CD4-positive, alpha-beta memory T cell (primary cell): ENCODE measurements around the gene ZNF414. TPM values are rescaled to one million over a fixed set of nuclear protein-coding genes. Genes with fewer than 3 reads are reported as not detected.
A peak's percentile ranks its signal among the peaks of the same experiment; 100 is the strongest.

Source experiments
- CTCF ChIA-PET: fragments of 350-600 bp; sonication (Branson Sonifier 250); formaldehyde crosslinking; loops from one replicate; lab custom pipeline; 2021; ENCODE audit warnings: inconsistent platforms; ENCODE audit not compliant: partially characterized antibody; lab: Charles Lee
- POLR2A ChIA-PET: fragments of 350-600 bp; sonication (Branson Sonifier 250); formaldehyde crosslinking; loops from one replicate; lab custom pipeline; 2021; ENCODE audit not compliant: partially characterized antibody; lab: Charles Lee
- DNase-seq, 5 donors: peaks; one replicate each; pipeline versions ENCODE4 v3.0.0 to v3.0.0-alpha.2; 2020 to 2022; ENCODE audit warnings: mixed read lengths in 1 of 5
- H3K27ac ChIP-seq: one replicate; pipeline ENCODE4 v1.7.0; 2013; ENCODE audit warnings: low read depth, low read length
- H3K27me3 ChIP-seq: 2 replicates; pipeline ENCODE4 v1.7.0; 2013; ENCODE audit warnings: mild to moderate bottlenecking, low read length, moderate library complexity; ENCODE audit not compliant: insufficient read depth
- H3K36me3 ChIP-seq: 2 replicates; pipeline ENCODE4 v1.7.0; 2013; ENCODE audit warnings: mild to moderate bottlenecking, low read length, moderate library complexity; ENCODE audit not compliant: insufficient read depth
- H3K4me1 ChIP-seq: 2 replicates; pipeline ENCODE4 v1.7.0; 2013; ENCODE audit warnings: mild to moderate bottlenecking, low read length, moderate library complexity; ENCODE audit not compliant: insufficient read depth
- H3K4me3 ChIP-seq, 2 donors: one replicate each; pipeline ENCODE4 v1.7.0; 2013; ENCODE audit warnings: low read length in 2 of 2, mild to moderate bottlenecking in 1 of 2
- H3K9me3 ChIP-seq, 2 donors: one replicate each; pipeline ENCODE4 v1.7.0; 2013; ENCODE audit warnings: low read length in 2 of 2, control low read depth in 1 of 2; ENCODE audit not compliant: control insufficient read depth in 1 of 2
- H3K27ac Mint-ChIP-seq, 7 donors: one replicate each; pipeline ENCODE4 v1.8.0; 2020 to 2021; ENCODE audit warnings: mixed read lengths in 7 of 7, mild to moderate bottlenecking in 6 of 7, inconsistent platforms in 3 of 7, moderate library complexity in 3 of 7
- H3K27me3 Mint-ChIP-seq, 2 donors: one replicate each; pipeline ENCODE4 v1.8.0; 2020 to 2021; ENCODE audit warnings: mixed read lengths in 2 of 2
- H3K36me3 Mint-ChIP-seq, 2 donors: one replicate each; pipeline ENCODE4 v1.8.0; 2020 to 2021; ENCODE audit warnings: mixed read lengths in 2 of 2, inconsistent platforms in 1 of 2, mild to moderate bottlenecking in 1 of 2
- H3K4me1 Mint-ChIP-seq, 4 donors: one replicate each; pipeline ENCODE4 v1.8.0; 2020 to 2021; ENCODE audit warnings: mixed read lengths in 4 of 4, mild to moderate bottlenecking in 1 of 4
- H3K4me3 Mint-ChIP-seq, 8 donors: one replicate each; pipeline ENCODE4 v1.8.0; 2020 to 2021; ENCODE audit warnings: mixed read lengths in 8 of 8, mild to moderate bottlenecking in 7 of 8, moderate library complexity in 6 of 8, inconsistent platforms in 3 of 8
- H3K9me3 Mint-ChIP-seq, 8 donors: one replicate each; pipeline ENCODE4 v1.8.0; 2020 to 2021; ENCODE audit warnings: mixed read lengths in 8 of 8, mild to moderate bottlenecking in 5 of 8, inconsistent platforms in 3 of 8, moderate library complexity in 1 of 8
- intact Hi-C: fragments of 100-400 bp; cut with micrococcal nuclease; formaldehyde crosslinking; loops from one replicate; pipeline ENCODE4 v1.15.1; 2023
- polyA plus RNA-seq, 2 donors: library from polyadenylated mRNA; unstranded; fragments of 300-500 nt; fragmentation: Illumina TruSeq; gene quantifications; one replicate each; pipeline ENCODE4 v1.2.3, GENCODE V29; 2021
- total RNA-seq, 2 experiments: library from RNA; stranded (reverse); gene quantifications; one replicate each; pipeline ENCODE4 v1.2.3, GENCODE V29; 2021

Gene ZNF414
- total and polyA plus RNA-seq, 4 experiments from 2014 or later = 9.5 to 50.4 (median 35.4) TPM

DNA sequence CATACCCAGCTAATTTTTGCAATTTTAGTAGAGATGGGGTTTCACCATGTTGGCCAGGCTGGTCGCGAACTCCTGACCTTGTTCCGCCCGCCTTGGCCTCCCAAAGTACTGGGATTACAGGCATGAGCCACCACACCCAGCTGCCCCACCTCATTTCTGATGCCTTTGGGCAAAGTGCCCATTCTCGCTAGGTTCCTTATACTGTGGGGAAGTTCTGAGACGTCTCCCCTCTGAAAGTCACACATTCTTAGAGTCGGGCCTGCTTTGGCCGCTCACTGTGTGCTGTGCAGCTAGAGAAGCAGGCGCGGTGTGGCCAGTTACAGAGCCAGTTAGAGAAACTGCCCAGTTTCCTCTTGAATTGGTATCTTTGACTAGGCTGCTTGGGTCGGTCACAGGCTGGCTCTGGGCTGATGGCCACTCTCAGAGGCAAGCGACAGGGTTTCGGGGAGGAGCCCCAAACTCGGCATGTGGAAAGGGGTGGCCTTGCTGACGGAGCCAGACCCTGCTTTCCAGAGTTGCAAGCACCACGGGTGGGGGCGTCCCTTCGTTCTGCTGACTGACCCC lies 29.6 kb downstream of the ZNF414 start:
- Mint-ChIP-seq H3K4me3 (no peak overlapping the region), H3K27ac (no peak overlapping the region), H3K36me3 (peaks cover 52 to 80% of the 10 kb centered on the region in 2 donors), H3K27me3 (no peaks in the 10 kb centered on the region), H3K4me1 (peaks cover 30 to 65% (median 42%) of the 10 kb centered on the region in 4 donors), H3K9me3 (peaks cover 0 to 2% (median 0%) of the 10 kb centered on the region in 8 donors)
- Histone ChIP-seq H3K4me1 (peaks cover 42% of the 10 kb centered on the region), H3K9me3 (no peaks in the 10 kb centered on the region), H3K27ac (no peak overlapping the region), H3K27me3 (no peaks in the 10 kb centered on the region), H3K36me3 (peaks cover 79% of the 10 kb centered on the region), H3K4me3 (no peak overlapping the region)
- CTCF ChIA-PET = interaction anchor here (4.6 kb wide), 1 partner anchor 95 kb away, joined by 60 read pairs; the partner anchor contains the start of gene MYO1F
- DNase-seq = no peak
- POLR2A ChIA-PET = interaction anchor here (1.1 to 1.2 kb wide), 2 partner anchors 16 to 32 kb away, joined by 3 to 5 read pairs; no protein-coding TSS in a partner anchor
- intact Hi-C loops = no loop called here

DNA sequence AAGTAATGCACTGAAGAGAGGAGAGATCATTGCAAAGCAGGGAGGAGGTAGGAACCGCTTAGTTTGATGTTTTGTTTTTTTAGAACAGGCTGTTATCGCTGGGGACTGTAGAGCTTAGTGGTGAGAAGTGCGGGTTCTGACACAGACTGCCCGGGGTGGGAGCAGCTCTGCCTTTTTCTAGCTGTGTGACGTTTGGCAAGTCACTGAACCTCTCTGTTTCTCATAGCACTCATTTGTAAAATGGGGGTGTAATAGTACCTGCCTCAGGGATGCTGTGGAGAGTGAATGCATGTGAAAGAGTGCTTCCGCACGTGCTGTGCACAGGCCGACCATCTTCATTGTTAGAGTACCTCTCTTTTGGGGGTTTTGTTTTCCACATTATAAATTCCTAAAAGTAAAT lies 30.8 kb downstream of the ZNF414 start:
- CTCF ChIA-PET = interaction anchor here (0.9 to 1.1 kb wide), 3 partner anchors 9 to 96 kb away, joined by 3 read pairs; no protein-coding TSS in a partner anchor
- Mint-ChIP-seq H3K36me3 (peaks cover 47 to 80% of the 10 kb centered on the region in 2 donors), H3K9me3 (peaks cover 0 to 2% (median 0%) of the 10 kb centered on the region in 8 donors), H3K4me1 (peaks cover 33 to 68% (median 45%) of the 10 kb centered on the region in 4 donors), H3K27me3 (no peaks in the 10 kb centered on the region), H3K27ac (peak overlapping the region in 4 of 7 donors; percentile 6 to 74 (median 18)), H3K4me3 (no peak overlapping the region)
- H3K4me1 ChIP-seq = peaks cover 45% of the 10 kb centered on the region
- no peak for DNase-seq
- POLR2A ChIA-PET = interaction anchor here (1.2 kb wide), 1 partner anchor 15 kb away, joined by 3 read pairs; no protein-coding TSS in a partner anchor
- no peak overlapping the region for H3K4me3 ChIP-seq
- H3K27me3 ChIP-seq = no peaks in the 10 kb centered on the region
- no peak overlapping the region for H3K27ac ChIP-seq
- H3K9me3 ChIP-seq = no peaks in the 10 kb centered on the region
- H3K36me3 ChIP-seq = peaks cover 78% of the 10 kb centered on the region
- intact Hi-C loops = no loop called here

DNA sequence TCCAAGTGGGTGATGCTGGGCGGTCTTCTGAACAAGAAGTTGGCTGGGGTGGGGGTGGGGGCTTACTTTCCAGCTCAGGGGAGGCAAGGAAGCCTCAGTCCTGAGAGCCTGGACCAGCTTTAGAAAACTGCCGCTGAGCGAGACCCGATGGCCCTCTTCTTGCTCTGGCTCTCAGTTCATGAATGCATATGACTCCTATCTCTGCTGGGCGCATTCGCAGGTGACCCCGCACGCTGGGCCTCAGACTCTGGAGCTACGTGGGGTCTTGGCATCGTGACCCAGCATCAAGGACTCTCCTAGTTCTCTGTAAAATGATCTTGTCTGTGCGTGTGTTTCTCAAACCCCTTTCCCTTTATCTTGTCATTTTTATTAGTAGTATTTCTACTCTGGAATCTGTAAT lies 31.3 kb downstream of the ZNF414 start:
- ChIA-PET CTCF (interaction anchor here (0.7 to 1.8 kb wide), 7 partner anchors 9 to 97 kb away, joined by 3 to 5 read pairs (median 3); no protein-coding TSS in a partner anchor), POLR2A (no interaction called here)
- Histone ChIP-seq H3K27ac (no peak overlapping the region), H3K4me1 (peaks cover 45% of the 10 kb centered on the region), H3K36me3 (peaks cover 77% of the 10 kb centered on the region), H3K27me3 (no peaks in the 10 kb centered on the region), H3K4me3 (no peak overlapping the region), H3K9me3 (no peaks in the 10 kb centered on the region)
- peaks cover 42 to 80% of the 10 kb centered on the region in 2 donors for H3K36me3 Mint-ChIP-seq
- no peak for DNase-seq
- no peak overlapping the region for H3K4me3 Mint-ChIP-seq
- no peaks in the 10 kb centered on the region for H3K27me3 Mint-ChIP-seq
- H3K9me3 Mint-ChIP-seq = peaks cover 0 to 2% (median 0%) of the 10 kb centered on the region in 8 donors
- peak overlapping the region in 6 of 7 donors; percentile 6 to 68 (median 36) for H3K27ac Mint-ChIP-seq
- intact Hi-C loops = no loop called here
- peaks cover 33 to 68% (median 45%) of the 10 kb centered on the region in 4 donors for H3K4me1 Mint-ChIP-seq

DNA sequence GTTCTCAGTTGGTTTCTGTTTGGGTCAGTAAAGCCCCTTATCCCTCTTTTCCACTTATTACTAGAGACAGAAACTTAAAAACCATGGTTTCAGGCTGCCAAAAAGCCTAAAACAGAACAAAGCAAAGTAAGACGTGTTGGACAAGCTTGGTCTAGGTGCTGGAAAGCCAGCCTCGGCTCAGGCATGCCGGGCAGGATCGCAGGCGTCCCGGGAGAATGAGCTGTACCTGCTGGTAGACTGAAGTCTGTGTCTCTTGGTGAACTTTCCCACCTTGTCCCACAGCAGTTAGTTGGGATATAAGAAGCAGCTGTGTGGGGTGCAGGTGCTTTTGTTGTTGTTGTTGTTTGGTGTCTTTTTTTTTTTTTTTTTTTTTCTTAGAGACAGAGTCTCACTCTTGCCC lies 32.4 kb downstream of the ZNF414 start:
- Mint-ChIP-seq H3K27me3 (no peaks in the 10 kb centered on the region), H3K27ac (peak overlapping the region in 6 of 7 donors; percentile 31 to 89 (median 64)), H3K4me3 (peak overlapping the region in 1 of 8 donors; percentile 18), H3K9me3 (peaks cover 0 to 2% (median 0%) of the 10 kb centered on the region in 8 donors), H3K36me3 (peaks cover 35 to 78% of the 10 kb centered on the region in 2 donors), H3K4me1 (peaks cover 25 to 65% (median 42%) of the 10 kb centered on the region in 4 donors)
- peaks cover 40% of the 10 kb centered on the region for H3K4me1 ChIP-seq
- DNase-seq = no peak
- ChIA-PET POLR2A (interaction anchor here (0.6 kb wide), 1 partner anchor 33 kb away, joined by 3 read pairs; no protein-coding TSS in a partner anchor), CTCF (interaction anchor here (0.7 to 1.8 kb wide), 4 partner anchors 19 to 127 kb away, joined by 3 to 5 read pairs (median 3); no protein-coding TSS in a partner anchor)
- H3K4me3 ChIP-seq = no peak overlapping the region
- no peaks in the 10 kb centered on the region for H3K9me3 ChIP-seq
- H3K36me3 ChIP-seq = peaks cover 80% of the 10 kb centered on the region
- H3K27ac ChIP-seq = no peak overlapping the region
- no peaks in the 10 kb centered on the region for H3K27me3 ChIP-seq
- intact Hi-C loops = no loop called here

DNA sequence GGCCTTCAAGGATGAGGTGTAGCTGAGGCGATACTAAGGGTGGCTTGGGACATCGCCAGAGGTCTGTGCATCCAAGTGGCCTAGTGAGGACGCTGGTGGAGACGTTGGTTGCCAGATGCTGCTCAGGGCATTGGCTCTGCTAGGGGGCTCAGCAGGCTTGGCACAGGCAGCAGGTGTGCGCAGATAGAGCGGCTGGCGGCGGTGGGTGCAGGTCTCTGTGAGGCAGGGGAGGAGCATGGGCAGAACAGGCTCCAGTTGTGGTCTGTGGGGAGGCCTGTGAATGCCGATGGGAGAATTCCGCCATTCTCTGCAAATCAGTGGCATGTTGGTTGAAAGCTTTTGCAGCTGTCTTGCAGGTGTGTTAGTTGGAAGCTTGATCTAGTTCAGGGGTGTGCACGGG lies 32.8 kb downstream of the ZNF414 start:
- Histone ChIP-seq H3K9me3 (no peaks in the 10 kb centered on the region), H3K4me1 (peaks cover 36% of the 10 kb centered on the region), H3K27me3 (no peaks in the 10 kb centered on the region), H3K4me3 (no peak overlapping the region), H3K36me3 (peaks cover 76% of the 10 kb centered on the region), H3K27ac (no peak overlapping the region)
- Mint-ChIP-seq H3K9me3 (peaks cover 0 to 2% (median 0%) of the 10 kb centered on the region in 8 donors), H3K36me3 (peaks cover 34 to 77% of the 10 kb centered on the region in 2 donors), H3K4me3 (peak overlapping the region in 3 of 8 donors; percentile 6 to 18 (median 15)), H3K27ac (peak overlapping the region; percentile 31 to 89 (median 61)), H3K27me3 (no peaks in the 10 kb centered on the region), H3K4me1 (peaks cover 24 to 64% (median 40%) of the 10 kb centered on the region in 4 donors)
- CTCF ChIA-PET = interaction anchor here (0.7 to 1.8 kb wide), 3 partner anchors 25 to 128 kb away, joined by 3 to 5 read pairs (median 3); no protein-coding TSS in a partner anchor
- POLR2A ChIA-PET = interaction anchor here (0.6 kb wide), 2 partner anchors 20 to 33 kb away, joined by 3 read pairs; no protein-coding TSS in a partner anchor
- intact Hi-C loops = no loop called here
- DNase-seq = no peak

DNA sequence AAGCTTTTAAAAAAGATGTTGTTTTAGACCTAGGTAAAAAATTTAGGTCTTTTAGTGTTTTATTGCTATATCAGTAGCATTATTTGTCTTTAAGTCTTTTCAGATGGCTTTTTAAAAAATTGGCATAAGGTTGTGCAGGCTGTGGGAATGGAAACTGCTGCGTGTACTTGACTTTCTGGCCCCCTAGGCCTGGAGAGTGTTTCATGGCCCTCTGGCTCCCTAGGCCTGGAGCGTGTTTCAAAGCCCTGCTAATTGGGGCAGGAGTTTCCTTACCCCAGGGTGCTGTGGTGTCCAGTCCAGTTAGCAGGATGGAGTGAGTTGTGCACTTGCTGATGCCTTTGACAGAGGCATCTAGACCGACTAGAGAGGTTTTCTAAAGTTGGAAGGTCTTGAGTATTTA lies 35.4 kb downstream of the ZNF414 start:
- POLR2A ChIA-PET = no interaction called here
- H3K4me3 Mint-ChIP-seq = no peak overlapping the region
- intact Hi-C loops = no loop called here
- CTCF ChIA-PET = interaction anchor here (1.0 to 1.2 kb wide), 5 partner anchors 27 to 102 kb away, joined by 3 to 4 read pairs (median 3); no protein-coding TSS in a partner anchor
- peaks cover 76% of the 10 kb centered on the region for H3K36me3 ChIP-seq
- H3K27me3 ChIP-seq = no peaks in the 10 kb centered on the region
- H3K4me1 ChIP-seq = peaks cover 32% of the 10 kb centered on the region
- H3K9me3 ChIP-seq = no peaks in the 10 kb centered on the region
- peak overlapping the region in 5 of 7 donors; percentile 43 to 77 (median 63) for H3K27ac Mint-ChIP-seq
- peaks cover 47 to 81% of the 10 kb centered on the region in 2 donors for H3K36me3 Mint-ChIP-seq
- H3K27me3 Mint-ChIP-seq = no peaks in the 10 kb centered on the region
- peaks cover 0 to 2% (median 0%) of the 10 kb centered on the region in 8 donors for H3K9me3 Mint-ChIP-seq
- no peak overlapping the region for H3K27ac ChIP-seq
- no peak for DNase-seq
- H3K4me3 ChIP-seq = no peak overlapping the region
- peaks cover 32 to 63% (median 52%) of the 10 kb centered on the region in 4 donors for H3K4me1 Mint-ChIP-seq

DNA sequence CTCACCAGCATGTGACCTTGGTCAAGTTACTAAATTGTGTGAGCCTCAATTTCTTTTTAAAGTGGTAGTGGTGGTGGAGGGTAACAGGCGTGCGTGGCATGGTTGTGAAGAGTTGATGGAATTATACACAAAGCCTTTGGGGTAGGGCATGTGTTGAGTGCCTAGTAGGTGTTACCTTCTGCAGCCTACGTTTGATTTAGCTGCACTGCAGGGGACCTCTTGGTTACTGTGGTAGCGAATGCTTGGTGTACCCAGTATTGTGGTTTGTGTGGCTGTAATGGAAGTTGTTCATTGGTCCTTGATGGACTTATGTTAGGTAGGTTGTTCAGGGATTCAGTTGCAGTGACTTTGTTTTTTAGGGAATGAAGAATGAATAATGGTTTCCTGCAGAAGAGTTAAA lies 36.1 kb downstream of the ZNF414 start:
- Mint-ChIP-seq H3K9me3 (peaks cover 0 to 2% (median 0%) of the 10 kb centered on the region in 8 donors), H3K36me3 (peaks cover 44 to 80% of the 10 kb centered on the region in 2 donors), H3K4me3 (peak overlapping the region in 5 of 8 donors; percentile 0 to 55 (median 26)), H3K4me1 (peaks cover 28 to 61% (median 50%) of the 10 kb centered on the region in 4 donors), H3K27me3 (no peaks in the 10 kb centered on the region), H3K27ac (peak overlapping the region; percentile 38 to 93 (median 73))
- DNase-seq = no peak
- Histone ChIP-seq H3K36me3 (peaks cover 74% of the 10 kb centered on the region), H3K9me3 (no peaks in the 10 kb centered on the region), H3K27me3 (no peaks in the 10 kb centered on the region), H3K4me1 (peaks cover 32% of the 10 kb centered on the region), H3K27ac (no peak overlapping the region), H3K4me3 (no peak overlapping the region)
- ChIA-PET CTCF (no interaction called here), POLR2A (no interaction called here)
- intact Hi-C loops = no loop called here
